ENCODE results near the gene LRRFIP1.

Gene LRRFIP1

GRCh38 chr2:237754626-237755248, 127.3 kb downstream of the LRRFIP1 start:
- H3K27me3 ChIP-seq (ENCODE audit: insufficient read depth, poor library complexity, severe bottlenecking): no peaks in the 10 kb centered on the region
- DNase-seq (ENCODE audit: low read depth in 1 of 2, low spot score in 1 of 2): no peak
- H3K4me3 ChIP-seq (replicated peaks; ENCODE audit: insufficient read depth, low read length): no peak overlapping the region
- TF ChIP-seq REST (IDR thresholded peaks at IDR 0.05; ENCODE audit: insufficient replicate concordance, low read depth): no peak
- no peak for TF ChIP-seq SPI1 (IDR thresholded peaks at IDR 0.05; ENCODE audit: borderline replicate concordance, low read depth)
- no peak for TF ChIP-seq CTCF (IDR thresholded peaks at IDR 0.05; ENCODE audit: insufficient read depth, low read length)
- no peak for TF ChIP-seq GABPA (IDR thresholded peaks at IDR 0.05; ENCODE audit: low read depth)
- no peak for TF ChIP-seq POLR2AphosphoS5 (IDR thresholded peaks at IDR 0.05; ENCODE audit: low read depth)
- no peak overlapping the region for H3K27ac ChIP-seq (replicated peaks)

- TF ChIP-seq GABPA (IDR thresholded peaks at IDR 0.05; ENCODE audit: low read depth) (no peak), CTCF (IDR thresholded peaks at IDR 0.05; ENCODE audit: insufficient read depth, low read length) (no peak), SPI1 (IDR thresholded peaks at IDR 0.05; ENCODE audit: borderline replicate concordance, low read depth) (no peak), POLR2AphosphoS5 (IDR thresholded peaks at IDR 0.05; ENCODE audit: low read depth) (no peak), REST (IDR thresholded peaks at IDR 0.05; ENCODE audit: insufficient replicate concordance, low read depth) (no peak)
- H3K27me3 ChIP-seq (ENCODE audit: insufficient read depth, poor library complexity, severe bottlenecking): no peaks in the 10 kb centered on the region
- no peak for DNase-seq (ENCODE audit: low read depth in 1 of 2, low spot score in 1 of 2)
- H3K27ac ChIP-seq (replicated peaks): no peak overlapping the region
- no peak overlapping the region for H3K4me3 ChIP-seq (replicated peaks; ENCODE audit: insufficient read depth, low read length)
Measured at GRCh38 chr2:237757616-237758015, 130.2 kb downstream of the LRRFIP1 start.

- DNase-seq (ENCODE audit: low read depth in 1 of 2, low spot score in 1 of 2): no peak
- no peak overlapping the region for H3K27ac ChIP-seq (replicated peaks)
- no peak overlapping the region for H3K4me3 ChIP-seq (replicated peaks; ENCODE audit: insufficient read depth, low read length)
- H3K27me3 ChIP-seq (ENCODE audit: insufficient read depth, poor library complexity, severe bottlenecking): no peaks in the 10 kb centered on the region
- TF ChIP-seq POLR2AphosphoS5 (IDR thresholded peaks at IDR 0.05; ENCODE audit: low read depth): no peak
- TF ChIP-seq REST (IDR thresholded peaks at IDR 0.05; ENCODE audit: insufficient replicate concordance, low read depth): no peak
- TF ChIP-seq SPI1 (IDR thresholded peaks at IDR 0.05; ENCODE audit: borderline replicate concordance, low read depth): no peak
- no peak for TF ChIP-seq CTCF (IDR thresholded peaks at IDR 0.05; ENCODE audit: insufficient read depth, low read length)
- TF ChIP-seq GABPA (IDR thresholded peaks at IDR 0.05; ENCODE audit: low read depth): no peak
Measured at GRCh38 chr2:237758185-237758584, 130.8 kb downstream of the LRRFIP1 start.
